Measurements from ENCODE around the gene MID1. TPM values are rescaled to one million over a fixed set of nuclear protein-coding genes. Genes with fewer than 3 reads are reported as not detected.

Gene MID1
- total RNA-seq, 1 donor from 2014 or later = 7.3 TPM

DNA sequence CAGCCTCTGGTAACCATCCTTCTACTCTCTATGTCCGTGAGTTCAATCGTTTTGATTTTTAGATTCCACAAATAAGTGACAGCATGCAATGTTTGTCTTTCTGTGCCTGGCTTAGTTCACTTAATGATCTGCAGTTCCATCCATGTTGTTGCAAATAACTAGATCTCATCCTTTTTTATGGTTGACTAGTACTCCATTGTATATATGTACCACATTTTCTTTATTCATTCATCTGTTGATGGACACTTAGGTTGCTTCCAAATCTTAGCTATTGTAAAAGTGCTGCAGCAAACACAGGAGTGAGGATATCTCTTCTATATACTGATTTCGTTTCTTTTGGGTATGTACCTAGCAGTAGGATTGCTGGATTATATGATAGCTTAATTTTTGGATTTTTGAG, 140.9 kb downstream of the MID1 start:
- DNase-seq (no peak), ATAC-seq (ENCODE audit: poor library complexity) (no peak)
- intact Hi-C loops (cut with DNase I) = no loop called here

DNA sequence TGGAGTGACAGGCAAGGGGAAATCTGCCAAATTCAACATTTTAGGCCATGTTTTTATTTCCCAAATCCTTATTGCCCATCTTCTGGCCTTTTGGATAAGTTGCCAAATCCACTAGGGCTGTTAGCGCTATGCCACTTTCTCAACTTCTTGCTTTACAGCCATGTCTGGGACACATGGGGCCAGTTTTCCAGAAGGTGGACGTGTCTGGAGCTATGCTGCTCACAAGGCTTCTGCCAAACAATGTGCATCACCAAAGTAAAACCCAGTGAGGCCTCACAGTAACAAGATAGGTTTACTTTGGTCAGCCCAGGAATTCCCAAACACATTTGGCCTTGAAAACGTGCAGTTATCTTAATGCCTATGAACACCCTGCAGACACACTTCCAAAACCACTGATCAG, 142.9 kb downstream of the MID1 start:
- ATAC-seq (ENCODE audit: poor library complexity) = no peak
- DNase-seq = no peak
- intact Hi-C loops (cut with DNase I) = no loop called here

DNA sequence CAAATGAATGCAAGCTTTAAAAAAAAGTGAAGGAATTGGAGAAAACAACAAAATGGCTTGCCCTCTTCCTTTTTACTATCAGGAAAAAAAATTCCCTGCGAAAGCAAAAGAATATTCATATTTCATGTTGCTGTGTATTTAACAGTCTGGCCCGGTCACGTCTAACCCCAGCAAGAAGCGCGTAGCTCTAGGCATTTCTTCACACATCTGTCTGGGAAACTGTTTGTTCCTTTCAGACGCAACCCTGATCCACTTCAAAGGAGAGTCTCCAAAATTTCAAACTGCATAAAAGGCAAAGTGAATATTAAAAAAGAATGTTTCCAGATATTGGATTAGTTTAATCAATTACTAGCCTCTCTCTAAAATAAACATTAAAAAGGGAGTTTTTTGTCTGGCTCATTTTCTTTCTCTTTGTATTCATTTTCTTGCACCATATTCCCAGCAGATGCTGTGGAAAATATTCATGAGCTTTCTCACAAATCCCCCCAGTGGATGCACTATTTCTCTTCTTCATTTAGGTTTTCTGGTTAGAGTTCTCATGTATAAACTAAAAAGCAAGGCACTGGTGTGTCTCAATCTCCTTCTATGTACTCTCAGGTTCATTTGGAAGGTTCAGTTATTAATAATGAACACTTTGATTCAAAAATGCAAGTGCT, 145.3 kb downstream of the MID1 start:
- intact Hi-C loops (cut with DNase I) = no loop called here
- DNase-seq (no peak), ATAC-seq (ENCODE audit: poor library complexity) (no peak)

DNA sequence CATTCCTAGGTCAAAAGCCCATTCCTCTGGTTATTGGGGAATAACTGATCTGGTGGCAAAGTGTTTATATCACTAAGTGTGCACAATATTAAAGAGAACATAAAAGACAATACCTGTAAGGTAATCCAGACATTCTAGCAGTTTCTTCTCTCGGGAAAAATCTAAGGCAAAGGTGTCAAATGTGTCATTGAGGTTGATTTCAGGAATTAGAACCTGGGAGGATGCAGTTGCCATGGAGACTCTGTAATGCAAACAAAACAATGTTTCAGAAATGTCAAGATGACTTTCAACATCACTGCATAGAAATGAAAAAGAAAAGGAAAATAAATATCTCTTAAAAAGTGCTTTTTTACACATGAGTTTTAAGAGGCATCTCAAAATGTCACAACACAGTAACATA, 145.9 kb downstream of the MID1 start:
- ATAC-seq (ENCODE audit: poor library complexity) = no peak
- no peak for DNase-seq
- intact Hi-C loops (cut with DNase I) = no loop called here

DNA sequence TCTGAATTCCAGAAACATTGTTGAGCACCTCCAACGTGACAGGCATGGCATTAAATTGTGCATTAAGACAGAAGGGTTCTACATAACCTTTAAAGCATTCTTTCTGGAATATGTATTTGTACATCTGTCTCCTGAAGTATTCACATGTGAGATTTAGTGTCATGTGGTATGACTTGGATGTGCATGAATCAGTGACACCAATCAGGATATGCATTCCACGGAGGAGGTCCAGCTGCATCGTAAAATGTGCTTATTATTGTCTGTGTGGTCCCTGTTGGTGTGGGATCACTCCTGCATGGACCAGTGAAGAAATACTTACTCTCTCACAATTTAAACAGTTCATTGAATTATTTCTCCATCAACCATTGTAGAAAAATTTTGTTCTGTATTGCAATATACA, 149.0 kb downstream of the MID1 start:
- intact Hi-C loops (cut with DNase I) = no loop called here
- no peak for ATAC-seq (ENCODE audit: poor library complexity)
- DNase-seq = no peak

DNA sequence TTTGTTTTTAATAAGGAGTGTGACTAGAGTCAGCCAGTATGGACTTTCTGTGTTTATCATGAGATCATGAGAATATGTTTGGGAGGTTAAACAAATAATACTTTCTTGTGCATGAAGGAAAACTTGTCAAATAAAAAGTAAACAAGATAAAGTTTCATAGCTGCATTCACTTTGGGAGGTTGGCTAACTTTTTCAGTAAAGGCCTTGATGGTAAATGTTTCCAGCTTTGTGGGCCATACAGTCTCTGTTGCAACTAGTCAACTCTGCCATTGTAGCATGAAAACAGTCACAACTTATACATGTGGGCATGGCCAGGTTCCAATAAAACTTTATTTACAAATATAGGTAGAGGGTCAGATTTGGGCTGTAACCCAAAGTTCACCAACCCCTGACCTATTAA, 150.4 kb downstream of the MID1 start:
- ATAC-seq (ENCODE audit: poor library complexity) = no peak
- intact Hi-C loops (cut with DNase I) = no loop called here
- no peak for DNase-seq

DNA sequence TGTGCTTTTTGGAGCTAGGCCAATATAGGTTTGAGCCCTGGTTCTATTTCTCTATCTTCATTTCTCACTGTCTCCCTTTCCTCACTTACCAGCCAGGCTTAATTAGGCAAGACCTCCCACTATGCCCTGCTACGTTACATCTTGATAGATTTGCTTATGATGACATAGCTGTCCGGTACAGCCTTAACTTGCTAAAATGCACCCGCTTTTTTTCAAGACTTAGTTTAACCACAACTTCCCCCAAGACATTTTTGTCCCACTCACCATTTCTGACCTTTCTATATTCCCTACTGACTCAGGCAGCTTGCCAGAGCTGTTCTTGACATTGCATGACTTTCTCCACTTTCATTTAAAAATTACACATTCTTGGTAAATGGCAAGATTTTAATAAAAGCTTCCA, 152.6 kb downstream of the MID1 start:
- DNase-seq = no peak
- no peak for ATAC-seq (ENCODE audit: poor library complexity)
- intact Hi-C loops (cut with DNase I) = no loop called here

DNA sequence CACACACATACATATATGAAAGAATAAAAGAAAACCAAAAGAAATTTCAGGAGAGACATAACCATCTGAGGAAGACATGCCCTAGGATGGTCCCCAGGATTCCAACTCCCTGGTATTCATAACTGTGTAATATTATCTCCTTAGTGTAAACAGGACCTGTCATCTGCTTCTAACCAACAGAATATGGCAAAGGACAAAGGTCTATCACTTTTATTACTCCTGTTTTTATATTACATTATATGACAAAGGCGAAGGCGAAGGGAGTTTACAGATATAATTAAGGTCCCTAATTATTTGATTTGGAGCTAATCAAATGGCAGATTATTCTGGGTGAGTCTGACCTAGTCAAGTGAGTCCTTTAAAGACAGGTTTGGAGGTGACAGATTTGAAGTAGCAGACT, 155.1 kb downstream of the MID1 start:
- intact Hi-C loops (cut with DNase I) = no loop called here
- DNase-seq = no peak
- no peak for ATAC-seq (ENCODE audit: poor library complexity)

DNA sequence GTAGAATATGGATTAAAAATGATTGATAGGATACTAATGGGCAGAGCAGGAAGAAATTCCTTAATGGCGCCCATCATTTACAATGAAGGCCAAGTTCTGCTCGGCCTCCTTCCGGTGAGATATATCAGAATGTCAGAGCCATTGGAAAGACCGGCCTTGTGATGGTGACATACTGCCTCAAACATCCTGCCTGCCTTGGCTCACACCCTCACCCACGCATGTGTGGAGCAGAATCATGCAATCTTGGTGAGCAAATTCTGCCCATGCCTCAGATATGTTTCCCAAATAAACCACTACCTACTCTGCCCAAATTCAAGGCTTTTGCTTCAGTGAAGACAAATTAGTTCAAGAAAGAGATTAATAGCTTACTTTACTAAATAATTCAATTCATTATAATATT, 163.3 kb downstream of the MID1 start:
- DNase-seq (no peak), ATAC-seq (ENCODE audit: poor library complexity) (no peak)
- intact Hi-C loops (cut with DNase I) = no loop called here

DNA sequence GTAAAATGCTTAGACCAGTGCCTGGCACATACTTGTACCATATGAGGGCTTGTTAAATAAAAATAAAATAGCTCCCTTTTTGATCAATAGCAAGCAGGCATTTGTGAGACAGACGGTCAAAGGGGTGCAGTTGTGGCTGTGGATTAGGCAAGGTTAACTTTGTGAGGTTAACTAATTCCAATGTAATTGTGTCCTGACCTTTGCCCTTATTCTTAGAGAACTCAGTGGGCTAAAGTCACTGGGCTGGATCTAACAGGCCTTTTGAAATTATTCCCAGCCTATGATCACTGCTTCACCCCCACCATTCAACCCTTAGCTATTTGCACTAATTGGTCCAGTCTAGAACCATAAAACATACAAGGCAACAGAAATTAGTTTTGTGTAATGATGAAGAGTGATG, 166.4 kb downstream of the MID1 start:
- ATAC-seq (ENCODE audit: poor library complexity) (no peak), DNase-seq (no peak)
- intact Hi-C loops (cut with DNase I) = no loop called here

DNA sequence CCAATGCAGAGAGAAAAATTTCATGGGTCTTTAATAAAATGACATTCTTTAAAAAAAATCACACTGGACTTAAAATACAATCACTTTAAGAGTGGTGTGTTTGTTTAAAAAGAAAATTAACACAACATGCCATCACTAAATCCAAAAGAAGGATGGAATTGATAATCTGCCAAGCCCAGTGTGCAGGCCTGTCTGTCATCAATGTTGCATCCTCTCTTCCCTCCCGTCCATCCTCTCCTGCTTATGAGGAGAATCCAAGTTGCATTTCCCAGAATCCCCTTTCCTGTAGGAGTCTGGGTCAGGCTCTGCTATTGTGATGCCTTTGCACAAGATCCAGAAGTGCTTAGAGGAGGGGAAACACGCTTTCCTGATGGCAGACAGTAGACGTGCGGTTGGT, 169.4 kb downstream of the MID1 start:
- no peak for ATAC-seq (ENCODE audit: poor library complexity)
- intact Hi-C loops (cut with DNase I) = no loop called here
- no peak for DNase-seq

DNA sequence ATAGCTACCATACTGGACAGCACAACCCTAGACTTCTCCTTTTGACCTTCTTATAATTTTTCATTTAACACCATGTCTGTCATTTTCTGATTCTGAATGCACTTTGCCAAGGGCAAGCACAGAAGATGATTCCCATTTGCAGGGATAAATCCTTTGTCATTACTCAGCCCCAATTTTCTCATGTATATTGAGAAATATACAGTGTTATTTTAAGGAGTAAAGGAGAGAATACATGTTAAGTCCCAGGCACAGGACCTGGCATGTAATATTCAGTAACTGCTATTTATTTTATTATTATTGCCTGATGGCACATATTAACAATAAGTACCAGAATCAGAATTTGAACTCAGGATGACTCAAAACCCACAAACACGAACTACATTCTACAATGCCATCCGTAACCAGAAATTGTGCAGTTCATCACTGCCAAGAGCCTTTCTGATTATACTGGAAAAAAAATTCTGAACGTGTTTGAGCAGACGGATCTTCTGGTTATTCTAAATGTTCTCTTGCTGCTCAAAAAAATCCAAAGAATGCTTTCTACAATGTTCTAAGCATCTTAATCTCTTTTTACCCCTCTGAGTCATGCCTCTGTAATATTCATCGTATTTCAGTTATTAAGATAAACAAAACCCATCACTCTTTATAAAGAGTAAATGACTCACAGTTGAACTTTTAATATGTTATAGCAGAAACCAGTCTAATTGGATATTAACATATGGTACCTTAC, 170.0 kb downstream of the MID1 start:
- ATAC-seq (ENCODE audit: poor library complexity) (no peak), DNase-seq (no peak)
- intact Hi-C loops (cut with DNase I) = no loop called here

DNA sequence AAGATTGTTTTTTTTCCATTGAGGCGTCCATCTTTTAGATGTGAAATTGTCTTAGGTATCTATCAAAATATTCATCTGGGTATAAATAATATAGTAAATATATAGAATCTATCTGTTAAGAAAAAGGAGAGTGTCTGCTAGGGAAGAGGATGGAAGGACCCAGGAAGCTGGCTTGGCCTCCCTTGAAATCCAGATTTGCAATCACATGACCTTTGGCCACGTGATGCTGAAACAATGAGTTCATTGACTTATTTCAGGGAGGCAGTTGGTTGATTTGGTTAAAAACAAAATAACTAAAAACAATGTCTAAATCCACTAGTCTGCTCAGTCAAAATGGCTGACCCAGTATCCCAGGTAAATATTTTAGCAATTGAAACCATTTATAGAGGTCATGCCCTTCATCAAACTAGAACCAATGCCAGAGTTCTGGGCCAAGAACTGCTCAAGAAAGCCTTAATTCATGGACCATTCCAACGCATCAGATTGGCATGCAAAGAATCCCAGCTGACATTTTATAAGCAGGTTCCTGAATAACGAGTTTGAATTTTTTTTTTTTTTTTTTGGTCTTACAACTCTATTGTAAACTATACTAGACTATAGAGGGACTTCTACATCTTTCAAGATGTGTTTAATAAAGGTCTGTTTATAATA, 172.7 kb downstream of the MID1 start:
- DNase-seq (no peak), ATAC-seq (ENCODE audit: poor library complexity) (no peak)
- intact Hi-C loops (cut with DNase I) = no loop called here

DNA sequence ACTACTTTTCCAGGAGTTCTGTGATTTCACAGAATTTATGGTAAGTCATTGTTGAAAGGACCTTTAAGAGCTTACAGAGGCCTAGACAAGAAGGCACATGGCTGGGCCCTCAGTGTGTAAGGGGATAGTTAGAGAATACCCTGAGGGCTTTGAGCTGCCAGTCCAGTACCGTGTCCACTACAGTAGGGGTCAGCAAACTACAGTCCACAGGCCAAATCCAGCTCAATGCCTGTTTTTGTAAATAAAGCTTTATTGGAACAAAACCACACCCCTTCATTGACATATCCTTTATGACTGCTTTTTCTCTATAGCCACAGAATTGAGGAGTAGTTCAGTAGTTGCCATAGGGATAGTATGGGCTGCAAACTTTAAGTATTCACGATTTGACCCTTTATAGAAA, 176.2 kb downstream of the MID1 start:
- ATAC-seq (ENCODE audit: poor library complexity) (no peak), DNase-seq (no peak)
- intact Hi-C loops (cut with DNase I) = no loop called here

DNA sequence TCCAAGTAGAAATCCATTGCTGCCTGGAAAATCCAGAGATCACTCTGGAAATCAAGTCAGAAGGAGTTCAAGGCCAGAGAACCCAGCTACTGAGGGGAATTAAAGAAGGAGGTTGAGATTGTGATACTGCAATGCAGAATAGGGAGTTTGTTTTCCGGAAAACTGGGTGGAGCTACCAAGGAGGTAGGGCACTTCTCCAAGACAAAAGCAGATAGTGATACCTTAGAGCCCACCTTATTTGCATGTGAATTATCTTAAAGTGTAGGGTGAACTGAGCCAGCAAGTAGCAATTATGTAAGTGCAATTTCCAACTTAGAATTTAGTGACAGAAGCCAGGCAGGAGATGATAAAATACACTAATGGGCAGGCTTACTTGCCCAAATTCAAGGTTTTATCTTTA, 178.9 kb downstream of the MID1 start:
- no peak for DNase-seq
- no peak for ATAC-seq (ENCODE audit: poor library complexity)
- intact Hi-C loops (cut with DNase I) = no loop called here

DNA sequence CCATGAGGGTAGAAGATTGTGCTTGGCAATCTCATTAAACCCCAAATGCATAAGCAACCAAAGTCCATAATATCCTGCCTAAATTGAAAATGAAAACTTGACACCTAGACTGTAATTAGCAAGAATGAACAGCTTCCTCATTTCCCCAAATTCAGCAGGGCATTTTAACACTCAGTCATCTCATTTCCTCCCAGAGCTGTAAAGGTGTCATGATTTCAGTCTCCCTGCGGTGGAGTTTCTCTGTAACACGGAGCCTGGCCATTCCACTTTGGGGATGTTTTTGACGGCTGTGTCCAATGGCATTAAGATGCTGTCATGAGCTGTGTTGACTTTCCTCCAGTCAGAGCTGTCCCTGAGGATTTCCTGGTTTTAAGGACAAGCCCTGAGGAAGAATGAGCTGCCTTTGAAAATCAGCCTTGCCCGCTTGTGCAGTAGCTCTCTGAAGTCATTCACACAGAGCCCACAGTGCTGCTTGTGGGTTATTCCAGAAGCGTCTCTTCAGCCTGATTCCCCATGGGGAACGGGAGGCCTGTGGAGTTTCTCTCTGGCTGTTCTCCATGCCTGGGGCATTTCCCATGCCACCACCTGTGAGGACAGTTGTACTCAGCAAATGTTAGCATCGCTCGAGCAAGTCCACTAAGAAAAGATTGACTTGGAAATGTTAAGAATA, 187.0 kb downstream of the MID1 start:
- intact Hi-C loops (cut with DNase I) = no loop called here
- DNase-seq = no peak
- ATAC-seq (ENCODE audit: poor library complexity) = no peak

DNA sequence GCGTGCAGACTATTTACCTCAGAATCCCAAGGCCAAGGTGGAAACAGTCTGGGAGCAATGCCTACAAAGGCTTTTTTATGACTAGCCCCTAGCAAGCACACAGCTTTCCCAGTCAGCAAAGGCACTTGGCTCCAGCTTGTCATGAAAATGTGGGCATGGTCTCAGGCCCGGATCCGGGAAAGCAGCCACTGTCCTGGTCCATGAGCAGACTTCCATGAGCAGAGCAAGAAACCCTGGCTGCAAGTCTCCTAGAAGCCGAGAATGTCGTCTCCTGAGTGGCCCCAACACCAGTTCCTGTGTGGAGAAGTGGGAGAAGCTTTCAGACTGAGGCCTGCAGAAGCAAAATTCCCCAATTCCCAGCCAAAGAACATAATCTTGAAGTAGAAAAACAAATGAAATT, 190.5 kb downstream of the MID1 start:
- no peak for DNase-seq
- ATAC-seq (ENCODE audit: poor library complexity) = no peak

DNA sequence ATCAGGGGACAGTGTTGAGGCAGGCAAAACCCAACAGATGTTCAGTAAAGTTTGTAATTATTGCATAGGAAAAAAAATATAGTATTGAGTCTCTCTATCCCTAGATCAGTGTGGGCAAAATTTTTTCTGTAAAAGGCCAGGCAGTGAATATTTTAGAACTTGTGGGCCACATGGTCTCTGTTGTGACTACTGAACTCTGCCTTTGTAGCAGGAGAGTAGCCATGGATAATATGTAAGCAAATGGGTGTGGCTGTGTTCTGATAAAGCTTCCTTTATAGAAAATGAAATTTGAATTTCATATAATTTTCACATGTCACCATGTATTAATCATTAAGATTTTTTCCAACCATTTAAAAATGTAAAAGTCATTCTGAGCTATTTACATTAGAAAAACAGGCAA, 193.1 kb downstream of the MID1 start:
- intact Hi-C loops (cut with DNase I) = no loop called here
- ATAC-seq (ENCODE audit: poor library complexity) (no peak), DNase-seq (no peak)

More for the DNA sequence above, 190.5 kb downstream of the MID1 start:
- intact Hi-C loops (cut with DNase I) = no loop called here

DNA sequence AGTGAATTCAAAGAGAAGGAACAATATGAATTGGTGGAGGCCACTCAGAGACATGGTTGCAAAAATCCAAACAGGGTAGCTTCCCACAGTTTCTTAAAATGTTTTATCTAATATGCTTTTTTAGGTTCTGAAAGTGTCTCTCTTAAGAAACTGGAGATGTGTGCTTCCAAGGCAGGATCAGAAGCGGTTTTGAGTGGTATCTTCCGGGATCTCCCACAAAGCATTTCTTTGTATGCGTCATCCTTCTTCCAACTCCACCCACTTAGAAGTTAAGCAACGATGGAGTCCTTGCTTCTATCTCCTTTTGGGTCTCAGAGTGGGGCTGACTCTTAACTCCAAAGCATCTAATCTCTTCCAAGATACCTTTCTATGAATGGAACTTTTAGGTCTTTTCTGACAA, 196.7 kb downstream of the MID1 start:
- intact Hi-C loops (cut with DNase I) = no loop called here

DNA sequence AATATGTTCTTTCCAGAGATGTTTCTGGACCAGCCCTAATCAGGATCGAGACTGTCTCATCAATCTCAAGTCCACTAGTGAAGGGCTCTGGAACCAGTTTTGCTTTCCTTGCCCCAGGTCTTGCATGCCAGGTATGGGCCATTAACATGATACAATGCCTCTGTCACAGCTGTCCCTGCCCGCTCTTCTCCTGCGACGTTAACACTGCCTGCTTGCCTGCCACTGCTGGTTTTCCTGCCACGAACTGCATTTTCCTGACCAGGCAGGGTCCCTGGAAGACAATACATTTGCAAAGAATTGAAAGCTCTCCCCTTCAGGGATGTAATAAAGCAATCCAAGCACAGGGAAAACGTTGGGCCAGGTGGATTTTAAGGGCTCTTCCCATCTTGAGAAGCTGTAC, 200.3 kb downstream of the MID1 start:
- intact Hi-C loops (cut with DNase I) = no loop called here
- DNase-seq = no peak

More for the DNA sequence above, 196.7 kb downstream of the MID1 start:
- ATAC-seq (ENCODE audit: poor library complexity) = no peak
- DNase-seq = no peak

More for the DNA sequence above, 200.3 kb downstream of the MID1 start:
- ATAC-seq (ENCODE audit: poor library complexity) = no peak

Data from Right ventricle myocardium superior (tissue), 1 donor.